OCI-LY1 (cell line): ENCODE measurements around the gene CACNG7.

Experiments
- CTCF ChIP-seq: fragments of 200-600 bp; sonication (generic), shearing (Covaris generic); IDR thresholded peaks from 2 replicates; pipeline ENCODE4 v1.5.1; 2017; ENCODE audit warnings: mild to moderate bottlenecking, antibody characterized with exemption, low read length, moderate library complexity, mixed read lengths
- EZH2 ChIP-seq: fragments of 200-600 bp; sonication (generic), shearing (Covaris generic); IDR thresholded peaks from 2 replicates; pipeline ENCODE4 v1.8.0; 2017; ENCODE audit warnings: borderline replicate concordance, mixed run types, mild to moderate bottlenecking, antibody characterized with exemption, low read length, moderate library complexity, mixed read lengths

GRCh38 chr19:53883741-53884140 lies 25.3 kb upstream of the CACNG7 start:
- TF ChIP-seq CTCF (no peak), EZH2 (no peak)
